ENCODE measurements around the gene COL16A1.

GRCh38 chr1:31648641-31649357, 55.0 kb downstream of the COL16A1 start:
- TF ChIP-seq POLR2A (IDR thresholded peaks at IDR 0.05) (no peak), POLR2AphosphoS5 (IDR thresholded peaks at IDR 0.05) (no peak), EP300 (IDR thresholded peaks at IDR 0.05) (no peak)
- TF ChIP-seq, protein P1, sequence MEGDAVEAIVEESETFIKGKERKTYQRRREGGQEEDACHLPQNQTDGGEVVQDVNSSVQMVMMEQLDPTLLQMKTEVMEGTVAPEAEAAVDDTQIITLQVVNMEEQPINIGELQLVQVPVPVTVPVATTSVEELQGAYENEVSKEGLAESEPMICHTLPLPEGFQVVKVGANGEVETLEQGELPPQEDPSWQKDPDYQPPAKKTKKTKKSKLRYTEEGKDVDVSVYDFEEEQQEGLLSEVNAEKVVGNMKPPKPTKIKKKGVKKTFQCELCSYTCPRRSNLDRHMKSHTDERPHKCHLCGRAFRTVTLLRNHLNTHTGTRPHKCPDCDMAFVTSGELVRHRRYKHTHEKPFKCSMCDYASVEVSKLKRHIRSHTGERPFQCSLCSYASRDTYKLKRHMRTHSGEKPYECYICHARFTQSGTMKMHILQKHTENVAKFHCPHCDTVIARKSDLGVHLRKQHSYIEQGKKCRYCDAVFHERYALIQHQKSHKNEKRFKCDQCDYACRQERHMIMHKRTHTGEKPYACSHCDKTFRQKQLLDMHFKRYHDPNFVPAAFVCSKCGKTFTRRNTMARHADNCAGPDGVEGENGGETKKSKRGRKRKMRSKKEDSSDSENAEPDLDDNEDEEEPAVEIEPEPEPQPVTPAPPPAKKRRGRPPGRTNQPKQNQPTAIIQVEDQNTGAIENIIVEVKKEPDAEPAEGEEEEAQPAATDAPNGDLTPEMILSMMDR (IDR thresholded peaks at IDR 0.05): no peak
